CD4-positive, alpha-beta T cell treated with Interleukin-6 at 100 ng/mL for 8 hours (primary cell): ENCODE measurements around the gene PLEKHJ1.
"Not testable (repeated sequence)": the region's sequence is repeated elsewhere in the genome, so short reads cannot be mapped to it uniquely, and the experiment has no call there.

Source experiments
- DNase-seq: peaks from one replicate; pipeline ENCODE4 v3.0.0-alpha.2; 2020; ENCODE audit warnings: mixed read lengths, low spot score

The PLEKHJ1 gene

GRCh38 chr19:2219726-2220125 lies 16.4 kb downstream of the PLEKHJ1 start:
- no peak for DNase-seq

DNA sequence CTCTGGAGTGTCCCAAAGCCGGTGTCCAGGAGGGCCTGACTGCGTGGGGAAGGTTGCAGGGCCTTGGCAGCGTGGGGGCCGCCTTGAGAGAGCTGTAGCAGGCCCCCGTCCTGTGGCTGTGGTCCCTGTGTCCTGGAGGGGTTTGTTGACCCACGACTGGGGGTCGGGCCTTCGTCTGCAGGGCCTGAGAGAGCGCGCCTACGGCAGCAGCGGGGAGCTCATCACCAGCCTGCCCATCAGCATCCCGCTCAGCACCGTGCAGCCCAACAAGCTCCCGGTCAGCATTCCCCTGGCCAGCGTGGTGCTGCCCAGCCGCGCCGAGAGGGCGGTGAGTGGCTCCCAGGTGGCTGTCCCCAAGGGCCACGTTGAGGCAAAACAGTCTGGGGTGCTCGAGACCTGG lies 18.5 kb downstream of the PLEKHJ1 start:
- DNase-seq, result no peak

DNA sequence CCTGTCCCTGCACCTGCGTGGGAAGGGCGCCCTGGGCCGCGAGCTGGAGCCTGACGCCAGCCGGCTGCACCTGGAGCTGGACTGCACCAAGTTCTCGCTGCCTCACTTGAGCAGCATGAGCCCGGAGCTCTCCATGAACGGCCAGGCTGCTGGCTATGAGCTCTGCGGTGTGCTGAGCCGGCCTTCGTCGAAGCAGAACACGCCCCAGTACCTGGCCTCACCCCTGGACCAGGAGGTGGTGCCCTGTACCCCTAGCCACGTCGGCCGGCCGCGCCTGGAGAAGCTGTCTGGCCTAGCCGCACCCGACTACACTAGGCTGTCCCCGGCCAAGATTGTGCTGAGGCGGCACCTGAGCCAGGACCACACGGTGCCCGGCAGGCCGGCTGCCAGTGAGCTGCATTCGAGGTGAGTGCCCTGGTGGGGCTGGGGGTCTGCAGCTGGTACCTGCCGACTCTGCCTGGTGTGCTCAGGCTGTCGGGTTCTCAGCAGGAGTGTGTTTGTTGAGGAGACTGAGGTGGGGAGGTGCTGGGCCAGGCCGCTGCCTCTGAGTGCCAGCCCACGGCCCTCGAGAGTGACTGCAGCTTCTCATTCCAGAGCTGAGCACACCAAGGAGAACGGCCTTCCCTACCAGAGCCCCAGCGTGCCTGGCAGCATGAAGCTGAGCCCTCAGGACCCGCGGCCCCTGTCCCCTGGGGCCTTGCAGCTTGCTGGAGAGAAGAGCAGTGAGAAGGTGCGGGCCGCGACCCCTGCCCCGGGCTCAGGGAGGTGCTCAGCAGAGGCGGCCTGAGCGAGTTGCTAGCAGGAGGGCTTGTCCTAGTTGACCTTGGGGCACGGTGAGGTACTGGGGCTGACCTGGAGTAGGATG lies 19.5 kb downstream of the PLEKHJ1 start:
- DNase-seq, result no peak

- DNase-seq, result peak; percentile 37
Observed at GRCh38 chr19:2215281-2215751, 20.8 kb downstream of the PLEKHJ1 start.

- no peak for DNase-seq
Observed at GRCh38 chr19:2214251-2214650, 21.9 kb downstream of the PLEKHJ1 start.

DNA sequence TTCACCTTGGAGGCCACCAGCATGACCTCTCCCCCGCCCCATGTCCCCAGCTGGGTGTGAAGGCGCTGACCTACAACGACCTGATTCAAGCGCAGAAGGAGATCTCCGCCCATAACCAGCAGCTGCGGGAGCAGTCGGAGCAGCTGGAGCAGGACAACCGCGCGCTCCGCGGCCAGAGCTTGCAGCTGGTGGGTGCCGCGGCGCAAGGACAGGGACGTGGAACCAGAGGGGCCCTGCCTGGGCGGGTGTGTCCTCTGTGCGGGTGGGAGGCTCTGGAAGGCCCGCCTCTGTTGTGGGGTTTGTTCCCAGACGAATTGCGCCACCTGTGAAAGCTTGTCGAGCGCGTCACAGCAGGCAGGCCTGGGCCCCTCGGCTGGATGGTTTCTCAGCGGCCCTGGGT lies 22.3 kb downstream of the PLEKHJ1 start:
- DNase-seq, result no peak

DNA sequence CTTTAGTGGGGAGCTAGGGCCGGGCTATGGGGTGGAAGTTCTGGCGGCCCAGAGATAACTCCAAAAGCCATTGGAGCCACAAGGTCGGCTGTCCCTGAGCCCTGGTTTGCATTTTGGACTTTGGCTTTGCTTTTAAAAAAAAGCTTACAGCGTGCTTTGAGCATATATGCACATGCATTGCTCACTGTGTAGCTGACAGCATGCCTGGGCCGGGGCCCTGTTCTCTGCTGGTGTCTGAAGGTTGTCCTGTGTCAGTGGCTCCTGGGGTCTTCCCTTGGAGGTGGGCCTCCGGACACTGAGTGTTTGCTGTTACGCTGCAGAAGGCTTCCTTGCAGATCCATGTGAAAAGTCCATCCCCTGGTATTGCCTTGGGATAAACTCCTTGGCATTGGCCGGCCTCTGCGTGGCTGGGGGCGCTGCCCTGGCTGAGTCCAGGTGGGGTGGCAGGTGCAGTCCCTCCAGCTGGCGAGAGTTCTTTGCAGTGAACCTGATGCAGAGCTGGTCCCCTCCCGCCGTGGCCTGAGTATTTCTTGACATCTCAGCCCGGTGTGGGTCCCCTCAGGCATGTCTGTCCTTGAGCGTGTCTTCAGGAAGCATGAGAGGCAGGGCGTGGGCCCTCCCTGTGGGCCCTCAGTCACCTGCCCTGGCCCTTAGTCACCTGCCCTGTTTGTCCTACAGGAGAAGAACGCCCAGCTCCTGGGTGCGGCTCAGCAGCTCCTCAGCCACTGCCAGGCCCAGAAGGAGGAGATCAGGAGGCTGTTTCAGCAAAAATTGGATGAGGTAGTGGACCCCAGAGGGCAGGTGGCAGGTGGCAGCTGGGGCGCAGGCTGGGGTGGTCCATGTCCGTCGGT lies 23.0 kb downstream of the PLEKHJ1 start:
- no peak for DNase-seq

DNA sequence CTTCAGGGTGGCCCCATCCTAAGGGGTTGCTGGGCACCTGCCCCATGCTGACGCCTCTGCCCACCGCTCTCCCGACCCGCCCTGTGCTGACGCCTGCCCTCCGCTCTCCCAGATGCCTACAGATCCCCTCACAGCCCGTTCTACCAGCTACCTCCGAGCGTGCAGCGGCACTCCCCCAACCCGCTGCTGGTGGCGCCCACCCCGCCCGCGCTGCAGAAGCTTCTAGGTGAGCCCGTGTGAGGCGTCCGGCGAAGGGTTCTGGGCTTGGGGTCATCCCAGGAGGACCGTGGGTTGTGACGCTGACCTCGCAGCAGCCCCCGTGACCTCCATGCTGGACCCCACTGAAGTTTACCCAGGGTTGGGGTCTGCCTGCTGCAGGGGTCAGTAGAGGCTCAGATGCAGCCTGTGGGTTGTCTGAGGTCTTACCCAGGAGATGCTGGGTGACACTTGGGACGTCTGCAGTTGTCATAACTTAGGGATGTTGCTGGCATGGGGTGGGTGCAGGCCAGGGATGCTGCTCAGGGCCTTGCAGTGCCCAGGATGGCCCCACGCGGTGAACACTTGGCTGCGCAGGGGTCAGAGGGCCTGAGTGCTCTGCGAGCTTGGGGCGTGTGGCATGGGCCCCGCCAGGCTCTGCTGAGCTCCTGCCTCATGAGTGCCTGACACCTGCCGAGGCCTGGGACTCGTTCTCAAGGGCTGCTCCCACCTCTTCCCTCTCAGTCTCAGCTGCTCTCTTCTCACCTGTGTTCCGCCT lies 25.0 kb downstream of the PLEKHJ1 start:
- no peak for DNase-seq

- no peak for DNase-seq
Observed at GRCh38 chr19:2210206-2210605, 25.9 kb downstream of the PLEKHJ1 start.

GRCh38 chr19:2209408-2209807 lies 26.7 kb downstream of the PLEKHJ1 start:
- no peak for DNase-seq

DNA sequence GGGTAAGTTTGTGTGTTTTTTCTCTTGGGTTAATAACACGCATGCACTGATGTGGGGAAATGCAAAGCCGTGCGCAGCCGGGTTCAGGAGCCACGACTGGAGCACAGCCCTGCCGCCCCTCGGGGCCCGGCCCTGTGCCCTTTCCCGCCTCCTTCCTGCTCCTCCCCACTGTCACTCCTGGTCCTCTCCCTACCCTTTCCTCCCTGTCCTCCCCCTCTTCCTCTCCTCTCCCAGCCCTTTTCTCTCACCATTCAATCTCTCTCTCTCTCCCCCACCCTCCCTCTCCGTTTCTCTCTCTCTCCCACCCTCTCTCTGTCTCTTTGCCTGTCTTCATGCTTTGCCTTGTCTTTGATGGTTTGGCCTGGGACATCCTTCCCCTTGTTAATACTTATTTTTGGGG lies 27.2 kb downstream of the PLEKHJ1 start:
- no peak for DNase-seq

DNA sequence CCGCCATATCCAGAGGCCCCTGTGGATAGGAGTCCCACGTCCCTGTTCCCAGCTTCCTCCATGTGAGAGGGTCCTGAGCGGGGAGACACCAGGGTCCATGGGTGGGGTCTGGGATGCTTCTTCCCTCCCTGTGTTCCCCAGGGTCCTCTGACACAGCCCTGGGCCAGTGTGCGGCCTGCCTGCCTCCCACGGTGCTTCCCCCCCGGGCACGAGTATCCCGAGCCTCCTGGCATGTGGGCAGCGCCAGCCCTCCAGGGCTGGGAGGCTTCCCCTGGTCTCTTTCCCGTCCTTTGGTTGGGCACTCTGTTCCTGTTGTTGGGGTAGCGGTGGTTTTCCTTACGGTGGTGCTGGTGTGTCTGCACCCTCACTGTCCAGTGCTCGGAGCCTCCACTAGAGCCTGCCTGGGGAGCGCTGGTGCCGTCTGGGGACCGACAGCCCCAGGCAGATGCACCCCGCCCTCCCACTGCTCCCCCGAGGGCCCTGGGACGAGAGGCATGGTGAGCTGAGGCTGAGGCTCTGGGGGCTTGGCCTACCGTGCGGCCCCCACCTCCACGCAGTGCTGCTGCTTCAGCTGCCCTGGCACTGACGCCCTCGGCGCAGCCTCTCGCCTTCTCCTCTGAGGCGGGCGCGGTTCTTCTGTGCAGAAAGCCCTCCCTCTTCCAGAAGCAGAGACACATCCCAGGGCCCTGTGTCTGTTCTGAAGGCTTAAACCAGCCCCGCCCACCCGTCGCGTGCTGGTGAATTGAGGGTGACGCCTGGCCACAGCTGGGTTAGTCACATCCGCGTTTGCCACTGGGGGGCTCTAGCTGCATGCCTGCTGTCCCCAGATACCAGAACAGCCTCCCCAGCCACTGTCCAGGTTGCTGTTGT lies 27.9 kb downstream of the PLEKHJ1 start:
- DNase-seq, result no peak

DNA sequence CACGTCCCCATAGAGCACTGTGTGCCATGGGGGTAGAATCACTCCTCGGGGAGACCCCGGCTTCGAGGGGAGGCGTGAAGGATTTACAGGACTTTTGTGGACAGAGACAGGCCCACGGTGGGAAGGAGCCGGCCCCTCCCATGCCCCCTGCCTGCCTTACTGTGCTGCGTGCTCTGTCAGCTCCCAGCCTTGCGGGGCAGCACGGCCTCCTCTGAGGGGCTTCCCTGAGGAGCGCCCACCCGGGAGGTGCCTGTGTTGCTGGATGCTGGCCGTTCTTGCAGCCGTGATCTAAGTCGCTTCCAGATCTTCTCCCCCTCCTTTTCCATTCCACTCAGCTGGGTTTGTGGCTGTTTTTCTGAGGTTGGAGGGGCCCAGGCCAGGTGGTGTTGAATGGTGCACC lies 29.1 kb downstream of the PLEKHJ1 start:
- DNase-seq, result no peak

- DNase-seq, result no peak
Observed at GRCh38 chr19:2202366-2202765, 33.8 kb downstream of the PLEKHJ1 start.

- DNase-seq, result no peak
Observed at GRCh38 chr19:2201473-2202148, 34.5 kb downstream of the PLEKHJ1 start.

- DNase-seq, result not testable (repeated sequence)
Observed at GRCh38 chr19:2200624-2201294, 35.4 kb downstream of the PLEKHJ1 start.

DNA sequence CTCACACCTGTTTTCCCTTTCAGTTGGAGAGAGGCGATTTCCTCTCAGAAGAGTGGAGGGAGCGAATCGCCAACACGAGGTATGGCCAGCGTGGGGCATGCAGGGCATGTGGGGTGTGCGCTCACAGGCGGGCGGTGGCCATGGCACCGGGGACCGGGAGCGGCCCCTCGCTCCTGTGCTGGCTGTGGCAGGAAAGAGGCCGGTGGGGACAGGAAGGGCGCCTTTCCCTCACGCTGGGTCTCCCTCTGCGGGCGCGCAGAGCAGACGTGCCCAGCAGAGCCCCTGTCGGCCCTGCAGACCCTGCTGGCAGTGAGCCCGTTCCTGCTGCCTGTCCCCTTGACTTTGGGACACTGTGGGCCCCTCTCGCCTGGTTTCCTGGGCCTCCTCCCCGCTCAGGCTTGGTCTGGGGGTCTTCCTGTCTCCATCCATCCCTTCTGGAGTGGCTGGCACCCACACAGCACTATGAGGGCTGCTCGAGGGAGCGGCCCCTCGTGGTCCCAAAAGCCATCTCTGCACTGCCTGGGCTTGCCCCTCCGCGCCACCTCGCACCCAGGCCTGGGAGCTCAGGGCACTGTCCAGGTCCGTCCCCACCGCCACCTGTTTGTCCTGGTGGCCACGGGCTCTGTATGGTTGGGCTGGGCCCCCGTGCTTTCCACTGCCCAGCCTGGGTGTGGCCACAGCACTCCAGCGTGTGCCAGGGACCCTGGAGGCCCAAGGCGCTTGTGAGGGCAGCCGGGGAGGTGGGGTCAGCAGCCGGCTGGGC lies 36.1 kb downstream of the PLEKHJ1 start:
- DNase-seq, result no peak

DNA sequence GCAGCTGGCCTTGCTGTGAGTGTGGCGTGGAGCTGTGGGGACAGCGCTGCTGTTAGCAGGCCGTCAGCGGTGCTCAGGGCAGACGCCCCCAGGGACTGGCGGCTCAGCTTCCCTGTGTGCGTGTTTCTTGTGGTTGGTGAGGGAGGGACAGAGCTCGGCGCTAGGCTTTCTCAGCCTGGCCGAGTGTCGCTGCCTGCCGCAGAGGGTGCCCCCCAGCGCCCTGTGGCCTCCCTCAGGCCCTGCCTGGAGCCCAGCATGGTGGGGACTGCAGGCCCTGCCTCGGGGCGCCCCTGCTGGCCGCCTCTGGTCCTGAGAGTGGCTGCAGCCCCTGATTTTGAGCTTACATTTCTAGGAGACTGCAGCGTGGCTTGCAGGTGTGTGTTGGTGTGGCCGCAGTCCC lies 36.9 kb downstream of the PLEKHJ1 start:
- DNase-seq, result no peak

GRCh38 chr19:2198317-2198716 lies 37.8 kb downstream of the PLEKHJ1 start:
- DNase-seq, result no peak
